Osteoblast (primary cell): ENCODE results near the gene UCP2. TPM values are rescaled to one million over a fixed set of nuclear protein-coding genes. Genes with fewer than 3 reads are reported as not detected.

ENCODE experiments used
- DNase-seq: peaks from one replicate; pipeline ENCODE4 v3.0.0; 2011; ENCODE audit warnings: low spot score, mixed read lengths; ENCODE audit not compliant: insufficient read length; ENCODE audit errors: missing footprints
- H2AFZ ChIP-seq: 2 replicates; pipeline ENCODE4 v1.6.0; 2011; ENCODE audit warnings: mild to moderate bottlenecking, low read length
- H3K27ac ChIP-seq: 2 replicates; pipeline ENCODE4 v1.5.1; 2011; ENCODE audit warnings: mild to moderate bottlenecking, low read depth, low read length, moderate library complexity
- H3K27me3 ChIP-seq: 2 replicates; pipeline ENCODE4 v1.6.0; 2012; ENCODE audit warnings: mild to moderate bottlenecking, control low read depth, inconsistent platforms, low read length, moderate library complexity; ENCODE audit not compliant: insufficient read depth
- H3K36me3 ChIP-seq: 2 replicates; pipeline ENCODE4 v1.5.1; 2011; ENCODE audit warnings: mild to moderate bottlenecking, low read length, control low read depth, moderate library complexity; ENCODE audit not compliant: insufficient read depth
- H3K4me1 ChIP-seq: 2 replicates; pipeline ENCODE4 v1.5.1; 2011; ENCODE audit warnings: mild to moderate bottlenecking, low read length, control low read depth, moderate library complexity; ENCODE audit not compliant: insufficient read depth
- H3K4me2 ChIP-seq: 2 replicates; pipeline ENCODE4 v1.6.0; 2011; ENCODE audit warnings: mild to moderate bottlenecking, low read length; ENCODE audit not compliant: insufficient read depth
- H3K4me3 ChIP-seq: fragments of 200-600 bp; sonication (generic); 3 replicates; pipeline ENCODE4 v1.5.1; 2012; ENCODE audit warnings: mild to moderate bottlenecking, low read length, inconsistent platforms; ENCODE audit not compliant: insufficient read depth
- H3K79me2 ChIP-seq: 2 replicates; pipeline ENCODE4 v1.6.0; 2012; ENCODE audit warnings: mild to moderate bottlenecking, low read length, control low read depth, inconsistent platforms; ENCODE audit not compliant: insufficient read depth
- H3K9me3 ChIP-seq: 2 replicates; pipeline ENCODE4 v1.5.1; 2011; ENCODE audit warnings: low read depth, low read length, control low read depth
- H4K20me1 ChIP-seq: 2 replicates; pipeline ENCODE4 v1.6.0; 2012; ENCODE audit warnings: mild to moderate bottlenecking, low read length, control low read depth; ENCODE audit not compliant: insufficient read depth
- total RNA-seq: library from RNA; depleted of rRNA; stranded (reverse); fragments of >200 nt; gene quantifications from 2 replicates; pipeline ENCODE4 v1.2.3, GENCODE V29; 2012
- TF ChIP-seq, protein P1 (sequence below): IDR thresholded peaks from 2 replicates; pipeline ENCODE4 v1.5.1; 2011; ENCODE audit warnings: mild to moderate bottlenecking, low read depth, low read length, moderate library complexity; ENCODE audit errors: extremely low read depth

The UCP2 gene
- total RNA-seq, 1 donor: under 0.01 TPM

DNA sequence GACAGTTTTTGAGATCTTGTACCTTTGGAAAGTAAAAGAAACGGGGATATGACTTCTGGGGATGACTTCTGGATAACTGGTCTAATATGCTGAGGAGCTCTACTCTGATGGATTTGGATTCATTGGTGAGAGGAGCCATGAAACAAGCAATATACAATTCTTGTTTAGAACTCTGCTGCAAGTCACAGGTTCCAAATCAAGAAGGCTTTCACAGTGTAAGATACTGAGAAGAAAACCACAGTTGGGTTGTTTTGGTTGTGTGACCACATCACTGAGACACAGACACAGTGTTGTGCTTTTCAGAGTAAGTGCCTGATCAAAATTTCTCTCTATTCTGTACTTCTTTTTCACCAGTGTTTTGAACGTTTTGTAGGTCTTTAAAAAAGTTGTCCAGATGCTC lies 13.1 kb upstream of the UCP2 start:
- no peaks in the 10 kb centered on the region for H3K36me3 ChIP-seq
- H4K20me1 ChIP-seq: no peaks in the 10 kb centered on the region
- no peaks in the 10 kb centered on the region for H3K79me2 ChIP-seq
- H3K9me3 ChIP-seq: no peaks in the 10 kb centered on the region
- no peaks in the 10 kb centered on the region for H3K27me3 ChIP-seq
- H2AFZ ChIP-seq: no peak overlapping the region
- TF ChIP-seq, protein P1, sequence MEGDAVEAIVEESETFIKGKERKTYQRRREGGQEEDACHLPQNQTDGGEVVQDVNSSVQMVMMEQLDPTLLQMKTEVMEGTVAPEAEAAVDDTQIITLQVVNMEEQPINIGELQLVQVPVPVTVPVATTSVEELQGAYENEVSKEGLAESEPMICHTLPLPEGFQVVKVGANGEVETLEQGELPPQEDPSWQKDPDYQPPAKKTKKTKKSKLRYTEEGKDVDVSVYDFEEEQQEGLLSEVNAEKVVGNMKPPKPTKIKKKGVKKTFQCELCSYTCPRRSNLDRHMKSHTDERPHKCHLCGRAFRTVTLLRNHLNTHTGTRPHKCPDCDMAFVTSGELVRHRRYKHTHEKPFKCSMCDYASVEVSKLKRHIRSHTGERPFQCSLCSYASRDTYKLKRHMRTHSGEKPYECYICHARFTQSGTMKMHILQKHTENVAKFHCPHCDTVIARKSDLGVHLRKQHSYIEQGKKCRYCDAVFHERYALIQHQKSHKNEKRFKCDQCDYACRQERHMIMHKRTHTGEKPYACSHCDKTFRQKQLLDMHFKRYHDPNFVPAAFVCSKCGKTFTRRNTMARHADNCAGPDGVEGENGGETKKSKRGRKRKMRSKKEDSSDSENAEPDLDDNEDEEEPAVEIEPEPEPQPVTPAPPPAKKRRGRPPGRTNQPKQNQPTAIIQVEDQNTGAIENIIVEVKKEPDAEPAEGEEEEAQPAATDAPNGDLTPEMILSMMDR: no peak
- H3K4me1 ChIP-seq: no peaks in the 10 kb centered on the region
- no peak overlapping the region for H3K4me2 ChIP-seq
- H3K27ac ChIP-seq: no peak overlapping the region
- DNase-seq: no peak
- H3K4me3 ChIP-seq: no peak overlapping the region

DNA sequence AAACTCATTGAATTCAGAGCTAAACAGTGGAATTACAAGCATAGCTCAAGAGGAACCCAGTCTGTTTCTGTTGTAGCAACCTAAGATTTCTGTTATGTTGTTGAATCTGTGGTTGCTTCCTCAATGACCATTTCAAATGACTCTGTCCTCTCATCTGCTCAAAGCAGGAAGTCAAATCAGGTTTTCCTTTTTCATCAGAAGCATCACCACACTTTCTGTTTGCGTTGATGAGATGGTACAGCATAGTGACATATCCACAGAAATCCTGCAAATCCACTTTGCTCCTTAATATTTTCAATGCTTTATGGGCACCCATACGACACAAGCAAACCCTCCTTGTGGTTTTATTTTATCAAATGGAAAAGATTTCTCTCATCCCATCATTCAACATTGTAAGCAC lies 12.6 kb upstream of the UCP2 start:
- Histone ChIP-seq H4K20me1 (no peaks in the 10 kb centered on the region), H3K27ac (no peak overlapping the region), H3K79me2 (no peaks in the 10 kb centered on the region), H3K4me3 (no peak overlapping the region), H3K36me3 (no peaks in the 10 kb centered on the region), H3K9me3 (no peaks in the 10 kb centered on the region), H3K4me1 (no peaks in the 10 kb centered on the region), H3K4me2 (no peak overlapping the region), H3K27me3 (no peaks in the 10 kb centered on the region), H2AFZ (no peak overlapping the region)
- DNase-seq: no peak
- TF ChIP-seq, protein P1: no peak

DNA sequence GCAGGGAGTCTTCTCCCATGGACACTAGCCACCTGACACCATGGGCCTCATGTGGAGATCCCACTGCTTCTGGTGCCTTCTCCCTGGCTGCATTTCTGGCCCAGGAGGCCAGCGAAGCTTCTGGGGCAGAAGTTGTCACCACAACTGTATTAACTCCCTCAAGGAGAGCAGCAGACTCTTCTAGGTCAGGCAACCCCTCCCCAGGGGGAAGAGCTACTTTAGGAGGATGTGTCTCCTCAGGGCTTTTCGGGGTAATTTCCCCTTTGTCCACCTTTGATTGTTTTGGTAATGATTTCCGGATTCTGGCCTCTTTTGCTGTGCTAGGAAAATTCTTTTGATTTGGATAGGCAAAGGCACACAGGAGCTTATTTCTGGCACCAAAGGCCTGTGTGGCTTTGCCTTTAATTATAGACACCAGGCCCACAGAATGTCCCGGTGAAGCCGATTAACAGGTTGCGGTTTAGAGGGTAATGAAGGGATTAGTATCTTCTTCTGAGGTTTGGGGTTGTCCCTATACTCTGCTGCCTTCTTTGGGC lies 8.9 kb upstream of the UCP2 start:
- Histone ChIP-seq H3K9me3 (no peaks in the 10 kb centered on the region), H3K4me2 (no peak overlapping the region), H3K4me3 (no peak overlapping the region), H4K20me1 (no peaks in the 10 kb centered on the region), H3K27ac (no peak overlapping the region), H3K36me3 (no peaks in the 10 kb centered on the region), H3K4me1 (no peaks in the 10 kb centered on the region), H3K27me3 (no peaks in the 10 kb centered on the region), H2AFZ (no peak overlapping the region), H3K79me2 (no peaks in the 10 kb centered on the region)
- DNase-seq: no peak
- TF ChIP-seq, protein P1: no peak

DNA sequence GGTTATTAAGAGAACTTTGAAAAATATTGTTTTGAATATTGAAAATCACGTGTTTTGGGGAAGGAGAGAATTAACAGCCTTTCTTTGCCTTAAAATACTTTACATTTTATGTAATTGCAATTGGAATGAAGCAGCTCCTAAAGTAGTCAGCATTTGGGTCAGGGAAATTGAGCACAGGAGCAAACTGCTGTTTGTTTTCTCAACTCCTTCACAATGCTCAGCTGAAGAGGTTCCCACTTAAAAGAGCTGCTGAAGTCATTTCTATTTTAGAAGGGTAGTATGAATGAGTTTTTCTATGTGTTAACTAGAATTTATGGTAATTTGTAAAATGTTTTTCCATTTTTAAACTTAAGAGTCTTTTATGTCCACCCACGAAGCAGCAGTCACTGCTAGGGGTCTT lies 8.1 kb upstream of the UCP2 start:
- Histone ChIP-seq H3K4me1 (no peaks in the 10 kb centered on the region), H3K4me3 (no peak overlapping the region), H3K4me2 (no peak overlapping the region), H3K27ac (no peak overlapping the region), H2AFZ (no peak overlapping the region), H3K27me3 (no peaks in the 10 kb centered on the region), H4K20me1 (no peaks in the 10 kb centered on the region), H3K79me2 (no peaks in the 10 kb centered on the region), H3K9me3 (no peaks in the 10 kb centered on the region), H3K36me3 (no peaks in the 10 kb centered on the region)
- no peak for DNase-seq
- TF ChIP-seq, protein P1: no peak
